ENCODE measurements around the gene GIT1. TPM values are rescaled to one million over a fixed set of nuclear protein-coding genes. Genes with fewer than 3 reads are reported as not detected.
A peak's percentile ranks its signal among the peaks of the same experiment; 100 is the strongest.

GIT1 gene
- total and polyA plus RNA-seq, 5 donors = 25.5 to 37.8 (median 32.0) TPM

DNA sequence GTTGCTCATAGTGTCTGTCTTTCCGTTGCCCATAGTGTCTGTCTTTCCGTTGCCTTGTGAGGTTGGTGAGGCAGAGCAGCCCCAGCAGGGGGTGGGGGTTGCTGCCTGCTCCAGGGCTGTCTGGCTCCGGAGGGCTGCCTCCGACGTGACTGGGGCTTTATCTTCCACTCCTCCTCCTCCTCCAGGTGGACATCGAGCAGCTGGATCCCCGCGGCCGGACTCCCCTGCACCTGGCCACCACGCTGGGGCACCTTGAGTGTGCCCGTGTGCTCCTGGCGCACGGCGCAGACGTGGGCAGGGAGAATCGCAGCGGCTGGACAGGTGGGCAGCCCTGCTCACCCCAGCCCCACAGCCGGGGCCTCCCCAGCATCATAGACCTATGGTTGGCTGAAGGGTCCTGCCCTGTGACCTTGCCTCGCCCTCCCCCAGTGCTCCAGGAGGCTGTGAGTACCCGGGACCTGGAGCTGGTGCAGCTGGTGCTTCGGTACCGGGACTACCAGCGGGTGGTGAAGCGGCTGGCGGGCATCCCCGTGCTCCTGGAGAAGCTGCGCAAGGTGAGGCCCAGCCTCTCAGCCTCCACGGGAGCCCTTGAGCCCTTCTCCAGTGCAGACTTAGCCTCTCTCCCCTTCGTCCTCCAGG, 18.2 kb upstream of the GIT1 start:
- Histone ChIP-seq H3K4me1 (ENCODE audit: control insufficient read depth, insufficient read depth, low read length) (no peaks in the 10 kb centered on the region), H3K9me3 (ENCODE audit: control insufficient read depth, low read length) (no peaks in the 10 kb centered on the region), H3K27ac (ENCODE audit: low read length) (no peak overlapping the region), H3K27me3 (ENCODE audit: control insufficient read depth, insufficient read depth) (no peaks in the 10 kb centered on the region), H3K4me3 (ENCODE audit: low read length) (no peak overlapping the region)
- ATAC-seq = no peak
- intact Hi-C loops (cut with DNase I) = no loop called here
- WGBS = 88% methylated on average over 29 of the region's 29 CpGs
- peak in 2 of 3 donors; percentile 45 to 52 for DNase-seq

DNA sequence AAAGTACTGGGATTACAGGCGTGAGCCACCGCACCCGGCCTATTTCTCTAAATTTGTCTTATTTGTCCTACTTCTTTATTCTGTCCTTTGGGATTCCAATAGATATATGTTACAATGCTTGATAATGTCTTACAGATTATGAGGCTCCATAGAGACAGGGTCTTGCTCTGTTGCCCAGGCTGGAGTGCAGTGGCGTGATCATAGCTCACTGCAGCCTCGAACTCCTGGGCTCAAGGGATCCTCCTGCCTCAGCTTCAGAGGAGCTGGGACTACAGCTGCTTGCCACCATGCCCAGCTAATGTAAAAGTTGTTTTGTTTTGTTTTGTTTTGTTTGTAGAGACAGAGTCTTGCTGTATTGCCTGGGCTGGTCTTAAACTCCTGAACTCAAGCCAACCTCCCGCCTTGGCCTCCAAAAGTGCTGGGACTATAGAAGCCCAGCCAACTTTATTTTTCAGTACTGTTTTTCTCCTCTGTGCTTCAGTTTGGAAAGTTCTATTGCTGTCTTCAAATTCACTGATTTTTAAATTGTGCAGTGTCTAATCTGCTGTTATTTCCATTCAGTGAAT, 13.7 kb upstream of the GIT1 start:
- WGBS = 78% methylated on average over 6 of the region's 6 CpGs
- peak in 2 of 3 donors; percentile 58 to 80 for DNase-seq

DNA sequence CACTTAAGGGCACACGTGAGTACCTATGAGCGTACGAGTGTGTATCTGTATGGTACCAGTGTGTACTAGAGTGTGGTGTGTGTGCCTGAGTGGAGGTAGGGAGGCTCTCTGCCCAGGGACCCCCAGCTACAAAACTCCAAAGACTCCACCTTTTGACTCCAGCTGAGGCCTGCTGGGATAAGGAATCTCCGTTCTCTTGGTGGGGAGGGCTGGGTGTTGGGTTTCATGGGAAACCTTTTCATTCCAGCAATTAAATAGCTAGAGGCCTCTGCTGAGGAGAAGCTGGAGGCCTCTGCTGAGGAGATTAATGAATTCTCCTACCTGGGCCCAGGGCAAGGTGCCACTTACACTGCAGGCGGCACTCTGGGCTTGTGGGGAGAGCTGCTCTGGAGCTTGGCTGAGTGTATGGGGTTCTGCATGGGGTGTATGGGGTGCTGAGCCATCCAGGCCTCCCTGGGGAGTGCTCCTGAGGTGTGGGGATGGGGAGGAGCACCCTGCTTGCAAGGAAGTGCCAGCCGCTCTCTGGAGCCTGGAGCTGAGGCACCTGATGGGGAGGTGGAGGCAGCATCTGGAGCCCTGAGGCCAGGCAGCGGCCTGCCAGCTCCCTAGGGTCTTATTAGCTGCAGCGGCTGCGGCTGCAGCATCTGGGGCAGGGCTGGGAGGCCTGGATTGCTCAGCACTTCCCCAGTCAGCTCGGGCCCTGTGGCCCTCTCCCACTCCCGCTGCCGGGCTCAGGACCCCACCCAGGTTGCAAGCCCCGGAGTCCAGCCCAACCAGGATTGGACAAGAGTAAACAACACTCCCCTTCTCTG, 8.1 kb upstream of the GIT1 start:
- ATAC-seq (no peak), DNase-seq (peak in 2 of 3 donors; percentile 55 to 63)
- no peaks in the 10 kb centered on the region for H3K4me1 ChIP-seq (ENCODE audit: control insufficient read depth, insufficient read depth, low read length)
- H3K4me3 ChIP-seq (ENCODE audit: low read length) = no peak overlapping the region
- H3K27ac ChIP-seq (ENCODE audit: low read length) = no peak overlapping the region
- intact Hi-C loops (cut with DNase I) = no loop called here
- WGBS = 54% methylated on average over 13 of the region's 13 CpGs
- no peaks in the 10 kb centered on the region for H3K27me3 ChIP-seq (ENCODE audit: control insufficient read depth, insufficient read depth)
- no peaks in the 10 kb centered on the region for H3K9me3 ChIP-seq (ENCODE audit: control insufficient read depth, low read length)

More for the DNA sequence above, 13.7 kb upstream of the GIT1 start:
- H3K27ac ChIP-seq (ENCODE audit: low read length) = peak overlapping the region; percentile 31
- intact Hi-C loops (cut with DNase I) = no loop called here
- ATAC-seq = peak in 1 of 2 donors; percentile 29
- no peaks in the 10 kb centered on the region for H3K27me3 ChIP-seq (ENCODE audit: control insufficient read depth, insufficient read depth)
- no peaks in the 10 kb centered on the region for H3K4me1 ChIP-seq (ENCODE audit: control insufficient read depth, insufficient read depth, low read length)
- no peaks in the 10 kb centered on the region for H3K9me3 ChIP-seq (ENCODE audit: control insufficient read depth, low read length)
- H3K4me3 ChIP-seq (ENCODE audit: low read length) = no peak overlapping the region

DNA sequence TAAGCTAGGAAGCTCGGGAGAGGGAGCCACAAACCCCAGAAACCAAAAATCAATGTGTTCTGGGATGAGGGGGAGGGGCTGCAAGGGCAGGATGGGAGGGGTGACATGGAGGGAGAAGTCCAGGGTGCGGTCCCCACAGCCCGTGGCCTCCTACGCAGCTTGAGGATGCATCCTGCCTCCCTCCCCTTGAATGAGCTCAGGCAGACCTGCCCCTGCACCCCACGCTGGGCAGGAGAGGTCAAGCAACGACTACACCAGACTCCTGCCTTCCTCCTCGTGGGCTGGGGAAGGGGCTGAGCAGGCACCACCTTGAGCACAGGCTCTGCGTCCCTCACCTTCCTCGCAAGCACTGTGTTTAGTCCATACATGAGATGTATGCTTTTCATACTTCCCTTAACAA, 7.4 kb upstream of the GIT1 start:
- peak in 2 of 3 donors; percentile 65 to 74 for DNase-seq

DNA sequence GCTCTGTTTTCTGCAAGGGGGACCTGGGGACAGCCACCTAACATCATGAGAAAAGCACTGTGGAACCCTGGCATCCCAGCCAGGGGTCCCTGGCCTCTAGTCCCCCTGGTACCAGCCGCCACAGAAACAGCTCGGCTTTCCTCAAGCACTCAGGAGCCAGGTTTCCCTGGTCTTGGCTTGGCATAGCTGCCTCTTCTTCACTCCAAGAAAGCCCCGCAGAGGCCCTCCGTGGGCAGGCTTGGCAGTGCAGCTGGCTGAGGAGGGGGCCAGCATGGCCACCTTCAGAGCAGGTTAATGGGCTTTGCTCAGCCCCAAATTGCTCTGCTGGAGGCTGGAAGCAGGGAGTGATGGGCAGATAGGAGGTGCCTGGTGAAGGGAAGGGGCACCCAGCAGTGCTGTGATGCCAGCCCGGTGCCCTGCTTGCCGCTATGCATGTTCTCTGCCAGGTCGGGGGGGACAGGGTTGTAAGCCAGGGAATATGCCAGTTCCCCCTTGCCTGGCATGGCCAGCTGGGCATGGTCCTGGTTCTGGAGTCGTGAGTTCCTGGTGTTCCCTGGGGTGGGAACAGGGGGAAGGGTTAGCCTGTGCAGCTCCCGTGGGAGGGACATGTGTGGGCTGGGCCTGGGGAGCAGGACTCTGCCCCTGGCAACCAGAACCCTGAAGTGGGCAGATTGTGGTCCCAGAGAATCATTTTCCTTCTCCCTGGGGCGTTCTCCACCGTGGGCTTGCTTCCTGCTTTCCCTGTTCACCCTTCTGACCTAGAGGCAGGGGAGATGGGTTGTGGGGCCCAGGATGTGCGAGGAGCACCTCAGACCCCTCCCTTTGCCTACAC, 6.7 kb upstream of the GIT1 start:
- Histone ChIP-seq H3K4me3 (ENCODE audit: low read length) (no peak overlapping the region), H3K27ac (ENCODE audit: low read length) (no peak overlapping the region), H3K4me1 (ENCODE audit: control insufficient read depth, insufficient read depth, low read length) (no peaks in the 10 kb centered on the region), H3K27me3 (ENCODE audit: control insufficient read depth, insufficient read depth) (no peaks in the 10 kb centered on the region), H3K9me3 (ENCODE audit: control insufficient read depth, low read length) (no peaks in the 10 kb centered on the region)
- no peak for ATAC-seq
- intact Hi-C loops (cut with DNase I) = no loop called here
- peak in 2 of 3 donors; percentile 52 to 54 for DNase-seq
- 76% methylated on average over 12 of the region's 12 CpGs for WGBS

More for the DNA sequence above, 7.4 kb upstream of the GIT1 start:
- intact Hi-C loops (cut with DNase I) = no loop called here
- peak in 1 of 2 donors; percentile 44 for ATAC-seq
- no peak overlapping the region for H3K27ac ChIP-seq (ENCODE audit: low read length)
- WGBS = 48% methylated on average over 9 of the region's 9 CpGs
- H3K4me1 ChIP-seq (ENCODE audit: control insufficient read depth, insufficient read depth, low read length) = no peaks in the 10 kb centered on the region
- no peaks in the 10 kb centered on the region for H3K27me3 ChIP-seq (ENCODE audit: control insufficient read depth, insufficient read depth)
- no peaks in the 10 kb centered on the region for H3K9me3 ChIP-seq (ENCODE audit: control insufficient read depth, low read length)
- no peak overlapping the region for H3K4me3 ChIP-seq (ENCODE audit: low read length)

DNA sequence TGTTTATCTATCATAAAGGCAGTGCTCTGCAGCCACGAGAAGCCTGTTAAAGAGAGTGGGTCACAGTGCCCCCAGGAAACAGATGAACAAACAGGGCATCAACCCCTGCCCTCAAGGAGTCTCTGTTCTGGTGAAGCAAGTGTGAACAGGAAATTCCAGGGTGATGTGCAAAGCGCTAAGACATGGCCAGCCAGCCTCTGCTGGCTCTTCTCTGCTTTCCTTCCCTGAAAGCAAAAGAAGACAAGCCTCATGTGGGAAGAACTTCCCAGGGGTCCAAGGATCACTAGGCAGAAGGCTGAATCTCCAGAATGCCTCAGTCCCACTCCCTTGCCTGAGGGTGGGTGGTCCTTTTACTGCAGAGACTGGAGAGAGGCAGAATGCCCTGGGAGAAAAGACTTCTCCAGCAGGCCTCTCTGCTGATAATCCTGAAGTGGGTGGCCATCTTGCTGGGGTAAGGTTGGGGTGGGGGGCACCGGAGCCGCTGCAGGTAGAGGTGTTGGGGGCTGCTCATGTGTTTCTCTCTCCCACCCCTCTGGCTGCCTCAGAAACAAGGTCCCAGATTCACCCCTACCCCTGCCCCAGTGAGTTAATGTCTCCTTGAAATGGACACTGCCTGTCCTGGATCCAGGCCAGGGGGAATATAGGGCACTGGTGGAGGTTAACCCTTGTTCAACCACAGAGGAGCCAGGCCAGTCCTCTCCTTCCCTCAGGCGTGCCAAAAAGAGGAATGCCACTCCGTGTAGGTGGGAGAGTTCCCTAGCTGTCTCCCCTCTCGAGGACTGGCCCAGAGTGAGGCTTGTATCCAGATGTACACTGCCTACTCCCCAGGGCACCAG, 5.9 kb upstream of the GIT1 start:
- Histone ChIP-seq H3K4me3 (ENCODE audit: low read length) (no peak overlapping the region), H3K27me3 (ENCODE audit: control insufficient read depth, insufficient read depth) (no peaks in the 10 kb centered on the region), H3K27ac (ENCODE audit: low read length) (no peak overlapping the region), H3K4me1 (ENCODE audit: control insufficient read depth, insufficient read depth, low read length) (peaks cover under 1% of the 10 kb centered on the region), H3K9me3 (ENCODE audit: control insufficient read depth, low read length) (no peaks in the 10 kb centered on the region)
- peak in 1 of 3 donors; percentile 40 for DNase-seq
- ATAC-seq = no peak
- WGBS = 73% methylated on average over 7 of the region's 7 CpGs
- intact Hi-C loops (cut with DNase I) = no loop called here

DNA sequence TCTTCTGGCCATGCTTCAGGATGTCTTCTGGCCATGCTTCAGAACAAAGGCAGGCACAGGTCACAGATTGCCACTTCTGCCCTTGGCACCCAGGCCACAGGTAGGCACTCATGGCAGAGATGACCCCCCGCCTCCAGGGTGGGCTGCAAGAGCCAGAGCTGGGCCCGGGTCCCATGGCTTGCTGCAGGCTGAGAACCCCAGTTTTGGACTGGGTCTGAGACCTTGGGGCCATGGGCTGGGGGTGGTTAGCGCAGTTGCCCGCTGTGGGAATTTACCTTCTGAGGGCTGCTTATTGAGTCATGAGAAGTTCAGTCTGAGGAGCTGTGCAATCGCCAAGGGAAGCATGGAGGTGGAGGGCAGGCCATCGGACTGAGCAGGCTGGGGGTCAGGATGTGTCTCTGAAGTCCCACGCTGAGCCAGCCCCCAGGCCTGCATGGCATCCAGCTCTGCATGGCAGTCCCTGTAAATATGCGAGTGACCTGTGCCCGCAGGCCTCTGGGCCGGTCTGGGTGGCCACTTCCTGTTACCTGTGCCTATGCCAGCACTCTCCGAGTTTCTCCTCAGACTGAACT, 5.2 kb upstream of the GIT1 start:
- 91% methylated on average over 11 of the region's 11 CpGs for WGBS
- no peak for ATAC-seq
- Histone ChIP-seq H3K9me3 (ENCODE audit: control insufficient read depth, low read length) (no peaks in the 10 kb centered on the region), H3K27me3 (ENCODE audit: control insufficient read depth, insufficient read depth) (no peaks in the 10 kb centered on the region), H3K27ac (ENCODE audit: low read length) (no peak overlapping the region), H3K4me3 (ENCODE audit: low read length) (no peak overlapping the region), H3K4me1 (ENCODE audit: control insufficient read depth, insufficient read depth, low read length) (peaks cover 3% of the 10 kb centered on the region)
- DNase-seq = peak in 2 of 3 donors; percentile 55 to 59
- intact Hi-C loops (cut with DNase I) = no loop called here

DNA sequence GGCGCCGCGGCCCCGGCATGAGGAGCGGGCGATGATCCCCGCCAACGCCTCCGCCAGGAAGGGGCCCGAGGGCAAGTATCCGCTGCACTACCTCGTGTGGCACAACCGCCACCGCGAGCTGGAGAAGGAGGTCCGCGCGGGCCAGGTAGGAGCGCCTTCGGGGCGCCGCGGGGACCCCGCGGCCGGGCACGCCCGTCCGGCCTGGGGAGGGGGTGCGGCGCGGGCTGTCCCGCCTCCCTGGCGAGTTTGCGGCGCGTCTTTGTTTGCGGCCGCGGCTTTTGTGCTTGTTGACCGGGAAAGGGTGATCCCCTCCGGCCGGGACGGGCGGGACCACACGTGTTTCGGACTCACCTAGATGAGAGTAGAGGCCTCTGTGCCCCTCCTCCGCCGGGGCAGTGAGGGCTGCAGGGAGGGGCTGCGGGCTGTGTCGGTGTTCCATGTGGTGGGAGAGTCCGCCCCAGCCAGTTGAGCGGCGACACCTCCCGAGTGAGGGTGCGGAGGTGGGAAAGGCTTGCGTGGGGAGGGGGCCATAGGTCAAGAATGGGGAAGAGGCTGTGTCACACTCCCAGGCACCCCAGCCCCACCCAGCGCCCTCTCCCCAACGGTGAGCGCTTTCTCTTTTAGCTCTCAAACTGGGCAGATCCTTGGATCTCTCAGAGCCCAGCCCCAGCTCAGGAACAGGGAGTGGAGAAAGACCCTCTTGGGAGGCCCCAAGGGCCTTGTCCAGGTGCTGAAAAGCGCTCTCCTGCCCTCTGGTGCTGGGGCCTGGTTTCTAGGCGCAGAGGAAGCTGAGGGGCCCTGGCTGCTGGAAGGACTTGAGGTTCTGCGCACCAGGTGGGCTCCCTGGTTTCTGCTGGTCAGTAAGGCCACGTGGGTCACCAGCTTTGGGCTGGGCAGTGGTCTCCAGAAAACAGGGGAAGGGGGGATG, 4.4 kb upstream of the GIT1 start:
- Histone ChIP-seq H3K27me3 (ENCODE audit: control insufficient read depth, insufficient read depth) (no peaks in the 10 kb centered on the region), H3K4me3 (ENCODE audit: low read length) (peak overlapping the region; percentile 86), H3K4me1 (ENCODE audit: control insufficient read depth, insufficient read depth, low read length) (peaks cover 3% of the 10 kb centered on the region), H3K27ac (ENCODE audit: low read length) (no peak overlapping the region), H3K9me3 (ENCODE audit: control insufficient read depth, low read length) (no peaks in the 10 kb centered on the region)
- WGBS = 8% methylated on average over 64 of the region's 64 CpGs
- DNase-seq (peak in 2 of 3 donors; percentile 67 to 73), ATAC-seq (no peak)
- intact Hi-C loops (cut with DNase I) = no loop called here

DNA sequence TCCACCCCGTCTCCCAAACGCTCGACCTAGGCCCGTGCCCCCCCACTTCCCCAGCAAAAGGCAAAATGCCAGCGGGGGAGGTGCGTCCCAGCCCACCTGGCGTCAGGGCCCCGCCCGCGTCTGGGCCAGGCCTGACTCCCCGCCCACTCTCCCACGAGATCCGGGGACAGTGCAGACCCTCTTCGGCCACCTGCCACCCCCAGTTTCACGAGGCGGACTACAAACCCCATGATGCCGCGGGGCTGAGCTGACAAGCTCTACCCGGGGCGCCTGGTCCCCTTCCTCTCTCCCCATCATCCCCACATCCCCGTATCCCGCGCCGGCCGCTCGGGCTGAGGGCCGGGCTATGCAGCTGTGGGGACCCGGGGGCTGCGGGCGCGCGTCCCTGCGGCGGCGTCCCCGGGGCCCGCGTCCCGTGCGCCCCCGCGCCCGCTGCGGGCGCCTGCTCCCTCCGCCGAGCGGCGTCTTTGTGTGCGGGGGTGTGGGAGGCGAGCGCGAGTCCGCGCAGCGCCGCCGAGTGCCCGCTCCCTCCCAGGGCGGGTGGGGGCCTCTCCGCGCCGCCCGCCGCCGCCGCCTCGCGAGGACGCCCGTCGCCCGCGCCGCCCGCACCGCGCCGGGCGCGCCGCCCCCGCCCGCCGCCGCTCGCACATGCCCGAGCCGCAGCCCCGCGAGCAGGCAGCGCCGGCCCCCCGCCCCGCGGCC, 3.6 kb upstream of the GIT1 start, which contains the start of gene ANKRD13B:
TSS of gene ANKRD13B (plus strand) at position 283 of the 702 bp plus-strand sequence. CDS start 490 bp downstream, outside the sequence.
- H3K4me1 ChIP-seq (ENCODE audit: control insufficient read depth, insufficient read depth, low read length) = peaks cover 3% of the 10 kb centered on the region
- WGBS = 1% methylated on average over 96 of the region's 96 CpGs
- H3K27ac ChIP-seq (ENCODE audit: low read length) = peak within 1 kb of the TSS; percentile 55
- intact Hi-C loops (cut with DNase I) = no loop called here
- ATAC-seq (peak; percentile 3 to 7), DNase-seq (peak; percentile 69 to 83 (median 83))
- no peaks in the 10 kb centered on the region for H3K9me3 ChIP-seq (ENCODE audit: control insufficient read depth, low read length)
- peak within 1 kb of the TSS; percentile 86 for H3K4me3 ChIP-seq (ENCODE audit: low read length)
- no peaks in the 10 kb centered on the region for H3K27me3 ChIP-seq (ENCODE audit: control insufficient read depth, insufficient read depth)
